Lower lobe of right lung (tissue), 2 donors: ENCODE results near the gene MTERF4. TPM values are rescaled to one million over a fixed set of nuclear protein-coding genes. Genes with fewer than 3 reads are reported as not detected.

ENCODE experiments used
- ATAC-seq, 2 donors: fragments of 200-7000 bp; cut with Tn5 transposase; one replicate each; pipeline ENCODE4 v1.9.1; 2020 to 2022; ENCODE audit warnings: mild to moderate bottlenecking in 2 of 2, moderate library complexity in 2 of 2
- DNase-seq: peaks from one replicate; pipeline ENCODE4 v3.0.0-alpha.2; 2020
- H3K27ac ChIP-seq: fragments of 200-600 bp; one replicate; pipeline ENCODE4 v1.8.0; 2022
- H3K27me3 ChIP-seq: fragments of 200-600 bp; one replicate; pipeline ENCODE4 v1.8.0; 2022; ENCODE audit warnings: low read depth
- H3K36me3 ChIP-seq: fragments of 200-600 bp; one replicate; pipeline ENCODE4 v1.8.0; 2022; ENCODE audit warnings: mild to moderate bottlenecking
- H3K4me1 ChIP-seq: fragments of 200-600 bp; one replicate; pipeline ENCODE4 v1.8.0; 2022
- H3K4me3 ChIP-seq: fragments of 200-600 bp; one replicate; pipeline ENCODE4 v1.8.0; 2022; ENCODE audit warnings: mild to moderate bottlenecking
- H3K9me3 ChIP-seq: fragments of 200-600 bp; one replicate; pipeline ENCODE4 v1.8.0; 2022
- CTCF ChIP-seq: fragments of 200-600 bp; IDR thresholded peaks from one replicate; pipeline ENCODE4 v1.8.0; 2022; ENCODE audit warnings: antibody characterized with exemption, mild to moderate bottlenecking
- intact Hi-C: fragments of 100-400 bp; cut with DNase I; formaldehyde crosslinking; loops from one replicate; pipeline ENCODE4 v1.11.0; 2022
- total RNA-seq: library from RNA; stranded (reverse); fragmentation: NEBNext Ultra II Directional; extraction: Animal tissue kit (Norgen Biotek cat#: 25700); gene quantifications from one replicate; pipeline ENCODE4 v1.2.1, GENCODE V29; 2021
- donor health status: DM: no; HTN: yes; CAD: no; lungs with severe emphysema.

Gene MTERF4
- total RNA-seq, 1 donor from 2014 or later: 32.0 TPM

DNA sequence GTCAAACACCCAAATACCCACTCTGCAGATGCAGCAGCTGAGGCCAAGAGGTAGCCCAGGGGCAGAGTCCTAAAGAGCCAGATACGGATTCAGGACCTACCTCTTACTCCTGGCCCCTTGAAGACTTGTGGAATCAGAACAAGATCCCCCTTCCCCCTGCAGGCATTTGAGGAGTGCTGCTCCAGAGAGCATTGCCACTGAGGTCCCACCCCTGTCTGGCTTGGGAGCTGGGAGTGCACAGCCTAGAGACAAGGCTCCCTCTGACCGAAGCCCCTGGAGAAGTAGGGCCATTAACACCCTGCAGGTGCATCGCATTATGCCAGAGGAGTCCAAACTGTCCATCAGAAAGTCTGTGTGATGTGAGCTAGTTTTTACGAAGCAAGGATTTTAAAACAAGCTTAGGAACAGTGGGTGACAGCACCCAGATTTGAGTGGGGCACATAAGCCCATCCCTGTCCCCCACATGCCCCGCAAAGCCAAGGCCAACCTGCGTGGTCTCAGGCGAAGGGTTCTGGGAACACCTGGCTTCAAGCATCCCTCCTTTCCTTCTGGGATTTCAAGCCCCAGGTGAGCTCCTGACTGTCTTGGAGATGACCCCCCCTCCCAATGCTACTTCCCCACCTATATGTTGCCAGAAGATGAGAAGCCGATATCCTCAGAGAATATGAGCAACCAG, 48.4 kb downstream of the MTERF4 start:
- DNase-seq (no peak), ATAC-seq (no peak)
- H3K27me3 ChIP-seq: no peaks in the 10 kb centered on the region
- intact Hi-C loops: no loop called here
- peaks cover 55% of the 10 kb centered on the region for H3K36me3 ChIP-seq
- no peaks in the 10 kb centered on the region for H3K9me3 ChIP-seq
- H3K4me3 ChIP-seq: no peak overlapping the region
- no peak overlapping the region for H3K27ac ChIP-seq
- no peaks in the 10 kb centered on the region for H3K4me1 ChIP-seq
- TF ChIP-seq CTCF: no peak

- ATAC-seq (peak; percentile 5 to 7), DNase-seq (no peak)
- Histone ChIP-seq H3K27me3 (no peaks in the 10 kb centered on the region), H3K9me3 (no peaks in the 10 kb centered on the region), H3K27ac (no peak overlapping the region), H3K4me3 (no peak overlapping the region), H3K4me1 (no peaks in the 10 kb centered on the region), H3K36me3 (peaks cover 61% of the 10 kb centered on the region)
- TF ChIP-seq CTCF: no peak
- intact Hi-C loops: no loop called here
Observed at GRCh38 chr2:241052677-241053360, 49.3 kb downstream of the MTERF4 start.

- Histone ChIP-seq H3K27ac (no peak overlapping the region), H3K36me3 (peaks cover 61% of the 10 kb centered on the region), H3K4me3 (no peak overlapping the region), H3K27me3 (no peaks in the 10 kb centered on the region), H3K4me1 (no peaks in the 10 kb centered on the region), H3K9me3 (no peaks in the 10 kb centered on the region)
- ATAC-seq (no peak), DNase-seq (no peak)
- TF ChIP-seq CTCF: no peak
- intact Hi-C loops: no loop called here
Observed at GRCh38 chr2:241051578-241052487, 50.3 kb downstream of the MTERF4 start.

- intact Hi-C loops: no loop called here
- ATAC-seq: peak in 1 of 2 donors; percentile 16
- peaks cover 61% of the 10 kb centered on the region for H3K36me3 ChIP-seq
Observed at GRCh38 chr2:241050624-241051577, 51.2 kb downstream of the MTERF4 start.

More at GRCh38 chr2:241050624-241051577, 51.2 kb downstream of the MTERF4 start:
- no peaks in the 10 kb centered on the region for H3K27me3 ChIP-seq
- H3K27ac ChIP-seq: no peak overlapping the region
- no peak for DNase-seq
- H3K9me3 ChIP-seq: no peaks in the 10 kb centered on the region
- no peaks in the 10 kb centered on the region for H3K4me1 ChIP-seq
- H3K4me3 ChIP-seq: no peak overlapping the region
- no peak for TF ChIP-seq CTCF
